ENCODE data around the gene PTPN20.

The PTPN20 gene

DNA sequence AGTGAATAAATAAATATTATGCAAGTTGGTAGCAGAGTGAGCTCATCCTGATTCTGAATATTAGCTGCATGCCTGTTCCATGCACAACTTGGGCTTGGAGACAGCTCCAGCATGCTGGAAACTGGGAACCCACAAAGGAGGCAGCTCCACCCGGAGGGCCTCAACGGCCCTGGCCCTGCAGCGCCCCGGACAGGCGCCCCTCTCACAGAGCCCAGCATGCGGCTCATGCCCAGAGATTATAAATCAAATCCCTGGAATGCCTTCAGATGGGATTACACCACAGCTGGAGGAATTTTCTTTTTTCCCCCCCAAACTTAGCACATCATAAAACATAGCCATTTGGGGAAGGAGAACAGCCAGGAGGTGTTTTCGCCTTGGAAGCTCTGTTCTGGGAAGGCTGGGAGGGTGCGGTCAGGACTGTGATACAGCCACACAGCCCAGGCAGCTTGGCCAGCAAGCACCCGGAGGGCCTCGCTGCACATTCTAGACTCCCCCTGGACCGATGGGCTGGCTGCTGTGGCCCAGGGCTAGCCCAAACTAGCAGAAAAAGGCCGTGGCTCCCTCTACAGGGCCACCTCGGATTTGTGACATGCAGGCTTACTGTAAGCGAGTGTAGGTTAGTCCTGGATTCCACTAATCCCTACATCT is 102.4 kb downstream of the PTPN20 start:
- H3K9ac ChIP-seq (ENCODE audit: low read depth, low read length, poor library complexity, severe bottlenecking): no peak overlapping the region
- no peaks in the 10 kb centered on the region for H3K9me3 ChIP-seq (ENCODE audit: insufficient read depth, low read depth, low read length)
- H3K79me2 ChIP-seq (ENCODE audit: insufficient read depth, low read length): no peaks in the 10 kb centered on the region
- no peak overlapping the region for H3K4me2 ChIP-seq (ENCODE audit: low read depth, low read length, poor library complexity, severe bottlenecking)
- no peaks in the 10 kb centered on the region for H3F3A ChIP-seq (ENCODE audit: low read depth)
- no peak for TF ChIP-seq EZH2phosphoT487 (IDR thresholded peaks at IDR 0.05; ENCODE audit: borderline replicate concordance)
- TF ChIP-seq, protein P1, sequence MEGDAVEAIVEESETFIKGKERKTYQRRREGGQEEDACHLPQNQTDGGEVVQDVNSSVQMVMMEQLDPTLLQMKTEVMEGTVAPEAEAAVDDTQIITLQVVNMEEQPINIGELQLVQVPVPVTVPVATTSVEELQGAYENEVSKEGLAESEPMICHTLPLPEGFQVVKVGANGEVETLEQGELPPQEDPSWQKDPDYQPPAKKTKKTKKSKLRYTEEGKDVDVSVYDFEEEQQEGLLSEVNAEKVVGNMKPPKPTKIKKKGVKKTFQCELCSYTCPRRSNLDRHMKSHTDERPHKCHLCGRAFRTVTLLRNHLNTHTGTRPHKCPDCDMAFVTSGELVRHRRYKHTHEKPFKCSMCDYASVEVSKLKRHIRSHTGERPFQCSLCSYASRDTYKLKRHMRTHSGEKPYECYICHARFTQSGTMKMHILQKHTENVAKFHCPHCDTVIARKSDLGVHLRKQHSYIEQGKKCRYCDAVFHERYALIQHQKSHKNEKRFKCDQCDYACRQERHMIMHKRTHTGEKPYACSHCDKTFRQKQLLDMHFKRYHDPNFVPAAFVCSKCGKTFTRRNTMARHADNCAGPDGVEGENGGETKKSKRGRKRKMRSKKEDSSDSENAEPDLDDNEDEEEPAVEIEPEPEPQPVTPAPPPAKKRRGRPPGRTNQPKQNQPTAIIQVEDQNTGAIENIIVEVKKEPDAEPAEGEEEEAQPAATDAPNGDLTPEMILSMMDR (conservative IDR thresholded peaks at IDR 0.05; ENCODE audit: low read length): peak; percentile 27; the same call in 1 of the 2 replicates
- H3K27me3 ChIP-seq (ENCODE audit: insufficient read depth, low read length, poor library complexity, severe bottlenecking): no peaks in the 10 kb centered on the region
- H4K20me1 ChIP-seq (ENCODE audit: insufficient read depth, low read length, poor library complexity, severe bottlenecking): no peaks in the 10 kb centered on the region
- H3K9me2 ChIP-seq (replicated peaks; ENCODE audit: low read depth, low read length): no peaks in the 10 kb centered on the region
- H2AFZ ChIP-seq (ENCODE audit: low read length): no peak overlapping the region
- H3K4me1 ChIP-seq (ENCODE audit: insufficient read depth, low read length, poor library complexity, severe bottlenecking): no peaks in the 10 kb centered on the region
- H3K4me3 ChIP-seq (ENCODE audit: low read length, poor library complexity, severe bottlenecking): no peak overlapping the region
- H3K36me3 ChIP-seq (ENCODE audit: insufficient read depth, low read length): no peaks in the 10 kb centered on the region

DNA sequence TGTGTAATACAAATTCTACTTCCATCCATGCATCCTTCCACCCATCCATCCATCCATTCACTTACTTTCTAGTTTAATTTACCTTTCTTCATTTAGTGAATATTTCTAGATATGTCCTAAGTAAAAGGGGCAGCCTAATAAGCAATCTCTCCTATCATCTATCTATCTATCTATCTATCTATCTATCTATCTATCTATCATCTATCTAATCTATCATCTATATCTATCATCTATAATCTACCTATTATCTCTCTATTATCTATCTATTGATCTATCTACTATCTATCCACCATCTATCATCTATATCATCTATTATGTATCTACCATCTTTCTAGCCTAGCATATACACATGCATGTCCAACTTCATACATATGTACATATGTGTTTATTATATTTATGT is 104.2 kb downstream of the PTPN20 start:
- Histone ChIP-seq H3K4me3 (ENCODE audit: low read length, poor library complexity, severe bottlenecking) (no peak overlapping the region), H3K79me2 (ENCODE audit: insufficient read depth, low read length) (no peaks in the 10 kb centered on the region), H3F3A (ENCODE audit: low read depth) (no peaks in the 10 kb centered on the region), H3K9ac (ENCODE audit: low read depth, low read length, poor library complexity, severe bottlenecking) (no peak overlapping the region), H3K27me3 (ENCODE audit: insufficient read depth, low read length, poor library complexity, severe bottlenecking) (no peaks in the 10 kb centered on the region), H3K4me1 (ENCODE audit: insufficient read depth, low read length, poor library complexity, severe bottlenecking) (peaks cover 9% of the 10 kb centered on the region), H3K36me3 (ENCODE audit: insufficient read depth, low read length) (no peaks in the 10 kb centered on the region), H2AFZ (ENCODE audit: low read length) (no peak overlapping the region), H3K9me3 (ENCODE audit: insufficient read depth, low read depth, low read length) (no peaks in the 10 kb centered on the region), H4K20me1 (ENCODE audit: insufficient read depth, low read length, poor library complexity, severe bottlenecking) (no peaks in the 10 kb centered on the region), H3K9me2 (replicated peaks; ENCODE audit: low read depth, low read length) (no peaks in the 10 kb centered on the region), H3K4me2 (ENCODE audit: low read depth, low read length, poor library complexity, severe bottlenecking) (no peak overlapping the region)
- TF ChIP-seq EZH2phosphoT487 (IDR thresholded peaks at IDR 0.05; ENCODE audit: borderline replicate concordance): no peak
- TF ChIP-seq, protein P1 (conservative IDR thresholded peaks at IDR 0.05; ENCODE audit: low read length): no peak

DNA sequence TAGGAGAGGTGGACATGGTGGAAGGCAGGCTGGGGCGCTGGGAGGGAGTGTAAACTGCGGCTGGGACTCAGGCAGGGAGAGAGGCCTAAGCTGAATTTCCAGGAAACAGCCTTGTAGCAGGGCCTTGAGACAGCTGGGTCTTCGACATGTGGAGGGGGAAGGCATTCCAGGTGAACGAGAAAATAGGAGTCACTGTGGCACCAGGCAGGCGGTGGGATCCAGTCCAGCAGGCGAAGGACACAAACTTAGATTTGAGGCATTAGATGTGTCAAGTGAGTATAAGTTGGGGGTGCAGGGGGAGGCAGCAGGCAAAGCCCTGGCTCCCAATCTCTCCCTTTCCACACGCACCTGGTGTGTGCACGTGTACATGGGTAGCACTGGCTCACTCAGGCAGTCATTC is 105.3 kb downstream of the PTPN20 start:
- Histone ChIP-seq H3K4me3 (ENCODE audit: low read length, poor library complexity, severe bottlenecking) (no peak overlapping the region), H3K9me2 (replicated peaks; ENCODE audit: low read depth, low read length) (no peaks in the 10 kb centered on the region), H2AFZ (ENCODE audit: low read length) (no peak overlapping the region), H4K20me1 (ENCODE audit: insufficient read depth, low read length, poor library complexity, severe bottlenecking) (no peaks in the 10 kb centered on the region), H3K27me3 (ENCODE audit: insufficient read depth, low read length, poor library complexity, severe bottlenecking) (no peaks in the 10 kb centered on the region), H3K9me3 (ENCODE audit: insufficient read depth, low read depth, low read length) (no peaks in the 10 kb centered on the region), H3K4me2 (ENCODE audit: low read depth, low read length, poor library complexity, severe bottlenecking) (no peak overlapping the region), H3K9ac (ENCODE audit: low read depth, low read length, poor library complexity, severe bottlenecking) (no peak overlapping the region), H3F3A (ENCODE audit: low read depth) (no peaks in the 10 kb centered on the region), H3K36me3 (ENCODE audit: insufficient read depth, low read length) (no peaks in the 10 kb centered on the region), H3K4me1 (ENCODE audit: insufficient read depth, low read length, poor library complexity, severe bottlenecking) (peaks cover 9% of the 10 kb centered on the region), H3K79me2 (ENCODE audit: insufficient read depth, low read length) (no peaks in the 10 kb centered on the region)
- TF ChIP-seq, protein P1 (conservative IDR thresholded peaks at IDR 0.05; ENCODE audit: low read length): no peak
